GM12864 (cell line): ENCODE measurements around the gene ZNF700.
"Not testable (repeated sequence)": the region's sequence is repeated elsewhere in the genome, so short reads cannot be mapped to it uniquely, and the experiment has no call there.

Experiments
- DNase-seq: peaks from one replicate; pipeline ENCODE4 v3.0.0-alpha.2; 2011; ENCODE audit warnings: low read depth
- H3K4me3 ChIP-seq: 2 replicates; pipeline ENCODE4 v1.5.1; 2011; ENCODE audit warnings: mild to moderate bottlenecking, low read depth, low read length, control low read depth
- CTCF ChIP-seq: IDR thresholded peaks from 2 replicates; pipeline ENCODE4 v1.5.1; 2011; ENCODE audit warnings: low read depth, mild to moderate bottlenecking, moderate library complexity, low read length, control low read depth, inconsistent platforms; ENCODE audit errors: missing control alignments

ZNF700 gene

GRCh38 chr19:11921852-11922495 is 2.9 kb upstream of the ZNF700 start:
- no peak for DNase-seq
- no peak for TF ChIP-seq CTCF
- no peak overlapping the region for H3K4me3 ChIP-seq

GRCh38 chr19:11925651-11926187 is 812 bp downstream of the ZNF700 start:
- DNase-seq, result not testable (repeated sequence)
- peak overlapping the region; percentile 72 for H3K4me3 ChIP-seq

GRCh38 chr19:11927227-11927626 is 2.3 kb downstream of the ZNF700 start:
- no peak for DNase-seq
- H3K4me3 ChIP-seq, result no peak overlapping the region
- no peak for TF ChIP-seq CTCF

- DNase-seq, result no peak
- H3K4me3 ChIP-seq, result no peak overlapping the region
- no peak for TF ChIP-seq CTCF
Observed at GRCh38 chr19:11931051-11931450, 6.1 kb downstream of the ZNF700 start.

GRCh38 chr19:11931513-11931912 is 6.6 kb downstream of the ZNF700 start:
- no peak for DNase-seq
- H3K4me3 ChIP-seq, result no peak overlapping the region
- TF ChIP-seq CTCF, result no peak

GRCh38 chr19:11935829-11936228 is 10.9 kb downstream of the ZNF700 start:
- not testable (repeated sequence) for H3K4me3 ChIP-seq, DNase-seq

GRCh38 chr19:11938383-11938782 is 13.5 kb downstream of the ZNF700 start:
- H3K4me3 ChIP-seq, DNase-seq: not testable (repeated sequence)

GRCh38 chr19:11941361-11941887 is 16.5 kb downstream of the ZNF700 start:
- not testable (repeated sequence) for H3K4me3 ChIP-seq, DNase-seq

- no peak for DNase-seq
- no peak overlapping the region for H3K4me3 ChIP-seq
- no peak for TF ChIP-seq CTCF
Observed at GRCh38 chr19:11942008-11942842, 17.3 kb downstream of the ZNF700 start.
